ENCODE measurements around the gene OTUD6A.

Gene OTUD6A

GRCh38 chrX:70062076-70062475, at the start of gene OTUD6A:
Gene OTUD6A, plus strand, starts transcription at chrX:70062457. Its CDS starts 68 bp downstream, at chrX:70062525.
- no peak for DNase-seq (ENCODE audit: low read depth in 2 of 2)

GRCh38 chrX:70012756-70013155, 49.5 kb upstream of the OTUD6A start:
- no peak for DNase-seq (ENCODE audit: low read depth in 2 of 2)

- DNase-seq (ENCODE audit: low read depth in 2 of 2): no peak
Observed at GRCh38 chrX:70013466-70014381, 48.5 kb upstream of the OTUD6A start.

- no peak for DNase-seq (ENCODE audit: low read depth in 2 of 2)
Observed at GRCh38 chrX:70016513-70016912, 45.7 kb upstream of the OTUD6A start.

GRCh38 chrX:70022616-70023015, 39.6 kb upstream of the OTUD6A start:
- DNase-seq (ENCODE audit: low read depth in 2 of 2): no peak

- no peak for DNase-seq (ENCODE audit: low read depth in 2 of 2)
Observed at GRCh38 chrX:70025464-70025863, 36.8 kb upstream of the OTUD6A start.

GRCh38 chrX:70026112-70026850, 36.0 kb upstream of the OTUD6A start:
- no peak for DNase-seq (ENCODE audit: low read depth in 2 of 2)

- DNase-seq (ENCODE audit: low read depth in 2 of 2): no peak
Observed at GRCh38 chrX:70026851-70027200, 35.4 kb upstream of the OTUD6A start.

GRCh38 chrX:70029863-70030262, 32.4 kb upstream of the OTUD6A start:
- no peak for DNase-seq (ENCODE audit: low read depth in 2 of 2)

- DNase-seq (ENCODE audit: low read depth in 2 of 2): peak; percentile 1
Observed at GRCh38 chrX:70030301-70030767, 31.9 kb upstream of the OTUD6A start.

- DNase-seq (ENCODE audit: low read depth in 2 of 2): no peak
Observed at GRCh38 chrX:70032792-70033191, 29.5 kb upstream of the OTUD6A start.

- DNase-seq (ENCODE audit: low read depth in 2 of 2): no peak
Observed at GRCh38 chrX:70033348-70034051, 28.8 kb upstream of the OTUD6A start.

GRCh38 chrX:70034646-70035045, 27.6 kb upstream of the OTUD6A start:
- DNase-seq (ENCODE audit: low read depth in 2 of 2): no peak

- DNase-seq (ENCODE audit: low read depth in 2 of 2): no peak
Observed at GRCh38 chrX:70038515-70038914, 23.7 kb upstream of the OTUD6A start.

- DNase-seq (ENCODE audit: low read depth in 2 of 2): no peak
Observed at GRCh38 chrX:70038951-70039350, 23.3 kb upstream of the OTUD6A start.

- DNase-seq (ENCODE audit: low read depth in 2 of 2): no peak
Observed at GRCh38 chrX:70039758-70040157, 22.5 kb upstream of the OTUD6A start.

GRCh38 chrX:70041993-70042392, 20.3 kb upstream of the OTUD6A start:
- no peak for DNase-seq (ENCODE audit: low read depth in 2 of 2)

GRCh38 chrX:70042399-70043371, 19.6 kb upstream of the OTUD6A start:
- DNase-seq (ENCODE audit: low read depth in 2 of 2): no peak

GRCh38 chrX:70043685-70044084, 18.6 kb upstream of the OTUD6A start:
- DNase-seq (ENCODE audit: low read depth in 2 of 2): no peak

GRCh38 chrX:70044541-70045245, 17.6 kb upstream of the OTUD6A start:
- no peak for DNase-seq (ENCODE audit: low read depth in 2 of 2)

Data from stimulated activated CD4-positive, alpha-beta T cell treated with anti-CD3 and anti-CD28 coated beads, Interleukin-1b, Interleukin-23, amount 100 ng/mL, for 1 hour (primary cell).